Neural progenitor cell (in vitro differentiated cells): ENCODE measurements around the gene RSU1. TPM values are rescaled to one million over a fixed set of nuclear protein-coding genes. Genes with fewer than 3 reads are reported as not detected.

Experiments
- DNase-seq: peaks from one replicate; pipeline ENCODE4 v3.0.0-alpha.2; 2016; ENCODE audit warnings: low spot score
- H2AFZ ChIP-seq: fragments of 200-600 bp; sonication (generic); replicated peaks from 2 replicates; pipeline ENCODE4 v1.6.1; 2016; ENCODE audit warnings: antibody characterized with exemption
- H3F3A ChIP-seq: fragments of 200-600 bp; sonication (generic); 2 replicates; pipeline ENCODE4 v1.6.1; 2016; ENCODE audit warnings: antibody characterized with exemption, low read depth
- H3K27ac ChIP-seq: fragments of 200-600 bp; sonication (generic); 2 replicates; pipeline ENCODE4 v1.5.1; 2016; ENCODE audit warnings: mild to moderate bottlenecking
- H3K27me3 ChIP-seq: fragments of 200-600 bp; sonication (generic); 2 replicates; pipeline ENCODE4 v1.6.1; 2016; ENCODE audit warnings: mild to moderate bottlenecking, moderate library complexity
- H3K36me3 ChIP-seq: fragments of 200-600 bp; sonication (generic); 2 replicates; pipeline ENCODE4 v1.5.1; 2016
- H3K4me1 ChIP-seq: fragments of 200-600 bp; sonication (generic); 2 replicates; pipeline ENCODE4 v1.6.1; 2016; ENCODE audit warnings: mixed run types
- H3K4me2 ChIP-seq: fragments of 200-600 bp; sonication (generic); 2 replicates; pipeline ENCODE4 v1.6.1; 2016
- H3K4me3 ChIP-seq: fragments of 200-600 bp; sonication (generic); 2 replicates; pipeline ENCODE4 v1.5.1; 2016
- H3K79me2 ChIP-seq: fragments of 200-600 bp; sonication (generic); 2 replicates; pipeline ENCODE4 v1.6.1; 2016; ENCODE audit warnings: low read depth
- H3K9ac ChIP-seq: fragments of 200-600 bp; sonication (generic); 2 replicates; pipeline ENCODE4 v1.6.1; 2016
- H3K9me3 ChIP-seq: fragments of 200-600 bp; sonication (generic); 2 replicates; pipeline ENCODE4 v1.5.1; 2016; ENCODE audit warnings: low read depth
- H4K20me1 ChIP-seq: fragments of 200-600 bp; sonication (generic); 2 replicates; pipeline ENCODE4 v1.6.1; 2016; ENCODE audit warnings: low read depth
- H3K27ac Mint-ChIP-seq: 3 replicates; pipeline ENCODE4 v1.8.0; 2021; ENCODE audit warnings: mixed read lengths
- H3K27me3 Mint-ChIP-seq: 2 replicates; pipeline ENCODE4 v1.8.0; 2022; ENCODE audit warnings: low read depth, mild to moderate bottlenecking, inconsistent platforms, moderate library complexity, mixed read lengths; ENCODE audit not compliant: insufficient read depth
- H3K36me3 Mint-ChIP-seq: 3 replicates; pipeline ENCODE4 v1.8.0; 2021; ENCODE audit warnings: mixed read lengths
- H3K4me1 Mint-ChIP-seq: 3 replicates; pipeline ENCODE4 v1.8.0; 2021; ENCODE audit warnings: mixed read lengths
- H3K4me3 Mint-ChIP-seq: 3 replicates; pipeline ENCODE4 v1.8.0; 2021; ENCODE audit warnings: mild to moderate bottlenecking, moderate library complexity, mixed read lengths
- H3K9me3 Mint-ChIP-seq: 3 replicates; pipeline ENCODE4 v1.8.0; 2020; ENCODE audit warnings: mixed read lengths
- CTCF ChIP-seq: fragments of 200-600 bp; sonication (generic); IDR thresholded peaks from 2 replicates; pipeline ENCODE4 v1.5.1; 2017; ENCODE audit warnings: antibody characterized with exemption, mild to moderate bottlenecking
- EZH2 ChIP-seq: fragments of 200-600 bp; sonication (generic); IDR thresholded peaks from 2 replicates; pipeline ENCODE4 v1.6.1; 2017; ENCODE audit warnings: antibody characterized with exemption, mild to moderate bottlenecking, moderate library complexity
- EZH2phosphoT487 ChIP-seq: fragments of 200-600 bp; sonication (generic); IDR thresholded peaks from 2 replicates; pipeline ENCODE4 v1.6.1; 2017; ENCODE audit warnings: antibody characterized with exemption
- total RNA-seq: library from RNA; depleted of rRNA; stranded (reverse); fragments of >200 nt; gene quantifications from 2 replicates; pipeline ENCODE4 v1.2.3, GENCODE V29; 2015; ENCODE audit warnings: low replicate concordance

The RSU1 gene
- total RNA-seq, 1 donor from 2014 or later: 9.6 TPM

- no peaks in the 10 kb centered on the region for H3K9me3 ChIP-seq
- H3K36me3 ChIP-seq: no peaks in the 10 kb centered on the region
- H2AFZ ChIP-seq: no peak overlapping the region
- H3K9ac ChIP-seq: no peak overlapping the region
- H3K9me3 Mint-ChIP-seq: no peaks in the 10 kb centered on the region
- DNase-seq: no peak
- no peaks in the 10 kb centered on the region for H3K27me3 ChIP-seq
- H3K79me2 ChIP-seq: no peaks in the 10 kb centered on the region
- no peaks in the 10 kb centered on the region for H3K4me1 Mint-ChIP-seq
- H3K4me2 ChIP-seq: no peak overlapping the region
- no peaks in the 10 kb centered on the region for H3F3A ChIP-seq
- H3K4me3 ChIP-seq: no peak overlapping the region
- no peaks in the 10 kb centered on the region for H3K36me3 Mint-ChIP-seq
- no peaks in the 10 kb centered on the region for H4K20me1 ChIP-seq
- no peak overlapping the region for H3K27ac Mint-ChIP-seq
- H3K4me1 ChIP-seq: no peaks in the 10 kb centered on the region
- no peaks in the 10 kb centered on the region for H3K27me3 Mint-ChIP-seq
- H3K27ac ChIP-seq: no peak overlapping the region
- TF ChIP-seq CTCF (no peak), EZH2phosphoT487 (no peak)
- no peak overlapping the region for H3K4me3 Mint-ChIP-seq
These were observed 257.9 kb downstream of the RSU1 start for GRCh38 chr10:16559236-16559773.

- Histone ChIP-seq H3K9ac (no peak overlapping the region), H4K20me1 (no peaks in the 10 kb centered on the region), H3K9me3 (no peaks in the 10 kb centered on the region), H3K4me3 (no peak overlapping the region), H3K4me2 (no peak overlapping the region), H3K4me1 (no peaks in the 10 kb centered on the region), H3K36me3 (no peaks in the 10 kb centered on the region), H3F3A (no peaks in the 10 kb centered on the region), H2AFZ (no peak overlapping the region), H3K27me3 (no peaks in the 10 kb centered on the region), H3K27ac (no peak overlapping the region), H3K79me2 (no peaks in the 10 kb centered on the region)
- DNase-seq: no peak
- no peaks in the 10 kb centered on the region for H3K27me3 Mint-ChIP-seq
- H3K36me3 Mint-ChIP-seq: no peaks in the 10 kb centered on the region
- TF ChIP-seq EZH2: no peak
- TF ChIP-seq CTCF: no peak
- TF ChIP-seq EZH2phosphoT487: no peak
- H3K4me1 Mint-ChIP-seq: no peaks in the 10 kb centered on the region
- H3K4me3 Mint-ChIP-seq: no peak overlapping the region
- H3K27ac Mint-ChIP-seq: no peak overlapping the region
- no peaks in the 10 kb centered on the region for H3K9me3 Mint-ChIP-seq
These were observed 269.3 kb downstream of the RSU1 start for GRCh38 chr10:16547973-16548372.

GRCh38 chr10:16545116-16545736 is 272.0 kb downstream of the RSU1 start:
- H3K4me3 ChIP-seq: no peak overlapping the region
- H3K9ac ChIP-seq: no peak overlapping the region
- Mint-ChIP-seq H3K4me1 (no peaks in the 10 kb centered on the region), H3K27me3 (no peaks in the 10 kb centered on the region), H3K36me3 (no peaks in the 10 kb centered on the region), H3K27ac (no peak overlapping the region), H3K4me3 (no peak overlapping the region), H3K9me3 (no peaks in the 10 kb centered on the region)
- no peak overlapping the region for H3K27ac ChIP-seq
- no peaks in the 10 kb centered on the region for H3F3A ChIP-seq
- TF ChIP-seq CTCF (peak; percentile 78), EZH2 (no peak)
- no peaks in the 10 kb centered on the region for H3K36me3 ChIP-seq
- H2AFZ ChIP-seq: peak overlapping the region; percentile 73
- no peaks in the 10 kb centered on the region for H4K20me1 ChIP-seq
- peak; percentile 61 for DNase-seq
- no peaks in the 10 kb centered on the region for H3K79me2 ChIP-seq
- H3K4me1 ChIP-seq: no peaks in the 10 kb centered on the region
- no peaks in the 10 kb centered on the region for H3K9me3 ChIP-seq
- H3K4me2 ChIP-seq: no peak overlapping the region
- H3K27me3 ChIP-seq: no peaks in the 10 kb centered on the region
